HG03196 (cell line): Measurements from ENCODE around the gene SLC6A4.
"Not testable (repeated sequence)": the region's sequence is repeated elsewhere in the genome, so short reads cannot be mapped to it uniquely, and the experiment has no call there.

Experiments
- ATAC-seq: cut with Tn5 transposase; IDR thresholded peaks from one replicate; pipeline ENCODE4 v1.9.1; 2021; ENCODE audit not compliant: unreplicated experiment

The SLC6A4 gene

GRCh38 chr17:30239089-30239462 is 3.6 kb upstream of the SLC6A4 start:
- ATAC-seq: no peak

- ATAC-seq: no peak
These were observed 3.0 kb upstream of the SLC6A4 start for GRCh38 chr17:30238387-30239088.

- no peak for ATAC-seq
These were observed 2.5 kb upstream of the SLC6A4 start for GRCh38 chr17:30238003-30238344.

GRCh38 chr17:30237296-30238002 is 2.0 kb upstream of the SLC6A4 start:
- no peak for ATAC-seq

- no peak for ATAC-seq
These were observed 1.3 kb upstream of the SLC6A4 start for GRCh38 chr17:30236766-30237165.

GRCh38 chr17:30236297-30236624 is 764 bp upstream of the SLC6A4 start:
- ATAC-seq: no peak

GRCh38 chr17:30234964-30235363 is 533 bp downstream of the SLC6A4 start:
- no peak for ATAC-seq

GRCh38 chr17:30234296-30234695 is 1.2 kb downstream of the SLC6A4 start:
- ATAC-seq: no peak

GRCh38 chr17:30232824-30233427 is 2.6 kb downstream of the SLC6A4 start:
- no peak for ATAC-seq

GRCh38 chr17:30232015-30232823 is 3.3 kb downstream of the SLC6A4 start:
- no peak for ATAC-seq

- no peak for ATAC-seq
These were observed 4.8 kb downstream of the SLC6A4 start for GRCh38 chr17:30230596-30231125.

GRCh38 chr17:30230009-30230408 is 5.5 kb downstream of the SLC6A4 start:
- not testable (repeated sequence) for ATAC-seq

- ATAC-seq: no peak
These were observed 6.5 kb downstream of the SLC6A4 start for GRCh38 chr17:30229012-30229411.

GRCh38 chr17:30228011-30228410 is 7.5 kb downstream of the SLC6A4 start:
- ATAC-seq: no peak

- no peak for ATAC-seq
These were observed 8.6 kb downstream of the SLC6A4 start for GRCh38 chr17:30226878-30227277.

- no peak for ATAC-seq
These were observed 9.5 kb downstream of the SLC6A4 start for GRCh38 chr17:30225919-30226553.

GRCh38 chr17:30225112-30225511 is 10.4 kb downstream of the SLC6A4 start:
- no peak for ATAC-seq

- ATAC-seq: no peak
These were observed 11.0 kb downstream of the SLC6A4 start for GRCh38 chr17:30224419-30224960.

- no peak for ATAC-seq
These were observed 12.7 kb downstream of the SLC6A4 start for GRCh38 chr17:30222721-30223175.

- ATAC-seq: no peak
These were observed 13.2 kb downstream of the SLC6A4 start for GRCh38 chr17:30222251-30222650.

GRCh38 chr17:30221346-30221745 is 14.2 kb downstream of the SLC6A4 start:
- ATAC-seq: no peak
